Adrenal gland (tissue), 5 donors: ENCODE results near the gene EFR3B.

ENCODE experiments used
- CTCF ChIP-seq, 6 experiments: fragments of 450-650 bp in 4 of 6; fragments of 200-600 bp in 2 of 6; sonication (generic) in 1 of 6; IDR thresholded peaks; 1 replicate in 5 of 6; 2 replicates in 1 of 6; pipeline versions ENCODE4 v1.5.1 to v1.8.0; 2016 to 2021; ENCODE audit warnings: antibody characterized with exemption in 6 of 6, mild to moderate bottlenecking in 2 of 6, moderate library complexity in 1 of 6
- POLR2A ChIP-seq, 2 donors: fragments of 450-650 bp; IDR thresholded peaks; one replicate each; pipeline ENCODE4 v1.6.1; 2017; ENCODE audit warnings: antibody characterized with exemption in 2 of 2, mild to moderate bottlenecking in 2 of 2, moderate library complexity in 1 of 2
- donor health status: DM: no; HTN: no; CAD: no.

- TF ChIP-seq CTCF (IDR thresholded peaks at IDR 0.05): peak in 2 of 6 experiments; percentile 17 to 22
- TF ChIP-seq POLR2A (IDR thresholded peaks at IDR 0.05): no peak
Observed at GRCh38 chr2:25201265-25201664, 159.4 kb downstream of the EFR3B start.
